NOMO-1 (cell line): ENCODE measurements around the gene NPHP4.

Source experiments
- DNase-seq, 2 experiments: peaks; one replicate each; lab custom pipeline; 2025; ENCODE audit not compliant: unreplicated experiment in 2 of 2; lab: John Stamatoyannopoulos, UW

Gene NPHP4

DNA sequence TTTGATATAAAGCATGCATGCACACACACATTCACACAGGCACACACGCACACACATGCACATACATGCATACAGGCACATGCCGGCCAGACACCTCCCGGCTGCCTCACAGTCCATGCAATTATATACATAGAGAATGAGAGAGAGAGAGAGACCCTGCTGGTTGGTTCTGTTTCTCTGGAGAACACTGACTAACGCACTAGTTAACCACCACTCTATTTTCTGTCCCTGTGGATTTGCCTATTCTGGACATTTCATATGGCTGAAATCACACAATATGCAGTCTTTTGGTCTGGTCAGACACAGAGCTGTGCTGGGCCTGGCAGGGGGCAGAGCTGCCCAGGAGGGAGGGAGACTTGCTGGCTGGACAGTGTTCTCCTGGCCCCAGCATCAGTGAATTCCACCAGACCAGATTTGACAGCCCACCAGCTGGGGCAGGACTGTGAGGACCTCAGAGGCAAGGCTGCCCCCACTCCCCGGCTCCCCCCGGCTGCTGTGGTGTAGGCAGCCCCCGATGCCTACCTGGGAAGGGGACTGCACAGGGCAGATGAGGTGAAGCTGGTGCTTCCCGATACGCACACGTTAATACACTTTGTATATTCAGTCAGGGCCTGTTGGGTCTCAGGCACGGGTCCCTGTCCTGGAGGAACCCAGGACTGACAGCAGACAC lies 152.2 kb downstream of the NPHP4 start:
- no peak for DNase-seq

DNA sequence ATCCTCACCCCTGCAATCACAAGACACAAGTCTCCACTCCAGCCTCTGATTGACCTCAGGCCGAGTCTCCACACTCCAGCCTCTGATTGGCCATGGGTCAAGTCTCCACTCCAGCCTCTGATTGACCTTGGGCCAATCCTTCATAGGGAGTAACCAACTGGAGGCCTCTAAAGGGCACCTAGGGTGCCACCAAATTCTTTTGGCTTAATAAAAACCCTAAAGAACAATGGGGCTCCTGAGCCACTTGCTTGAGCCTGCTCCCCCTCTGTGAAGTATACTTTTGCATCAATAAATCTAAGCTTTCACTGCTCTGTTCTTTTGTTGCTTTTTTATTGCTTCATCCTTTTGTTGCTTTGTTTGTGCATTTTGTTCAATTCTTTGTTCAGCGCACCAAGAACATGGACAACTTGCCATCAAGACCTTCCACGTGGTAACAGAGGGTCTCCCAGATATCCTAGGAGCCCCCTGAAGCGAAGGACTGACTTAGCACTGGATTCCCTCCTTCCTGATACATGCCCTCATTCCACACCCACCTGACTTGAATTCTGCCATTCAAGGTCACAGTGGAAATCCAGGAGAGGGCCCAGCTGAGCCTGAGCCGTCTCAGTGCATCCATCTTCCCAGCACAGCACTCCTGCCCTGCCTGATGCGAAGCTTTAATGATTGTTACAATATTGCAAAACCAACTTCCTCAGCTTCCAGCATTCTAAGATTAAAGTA lies 152.9 kb downstream of the NPHP4 start:
- no peak for DNase-seq

DNA sequence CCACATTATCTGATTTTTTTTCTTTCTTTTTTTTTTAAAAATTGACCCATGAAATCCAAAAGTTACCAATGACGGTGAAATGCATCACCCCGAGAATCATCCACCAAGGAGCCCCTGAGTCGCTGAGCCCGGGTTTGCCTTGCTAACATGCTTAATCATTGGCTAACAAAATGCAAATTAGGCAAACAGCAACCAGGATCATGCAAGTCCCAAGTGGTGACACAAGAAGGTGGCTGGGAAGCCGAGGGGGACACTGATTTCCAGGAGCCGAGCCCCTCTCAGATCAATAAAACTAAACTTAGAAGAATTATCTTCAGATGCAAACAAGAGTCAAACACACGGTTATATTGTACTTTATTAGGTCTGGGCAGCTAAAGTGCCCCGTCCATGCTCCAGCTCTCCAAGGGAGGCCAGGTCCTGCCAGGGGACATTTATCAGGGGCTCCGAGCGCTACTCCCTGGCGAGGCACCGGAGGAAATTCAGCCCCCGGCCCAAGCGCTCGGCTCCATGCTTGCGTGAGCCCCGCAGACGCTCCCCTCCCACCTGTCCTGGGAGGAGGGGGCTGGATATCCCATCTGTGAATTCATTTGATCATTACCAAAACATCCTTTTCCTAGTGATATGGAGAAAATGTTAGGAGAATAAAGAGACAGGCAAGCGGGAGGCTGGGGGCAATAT lies 154.1 kb downstream of the NPHP4 start:
- DNase-seq, result no peak

DNA sequence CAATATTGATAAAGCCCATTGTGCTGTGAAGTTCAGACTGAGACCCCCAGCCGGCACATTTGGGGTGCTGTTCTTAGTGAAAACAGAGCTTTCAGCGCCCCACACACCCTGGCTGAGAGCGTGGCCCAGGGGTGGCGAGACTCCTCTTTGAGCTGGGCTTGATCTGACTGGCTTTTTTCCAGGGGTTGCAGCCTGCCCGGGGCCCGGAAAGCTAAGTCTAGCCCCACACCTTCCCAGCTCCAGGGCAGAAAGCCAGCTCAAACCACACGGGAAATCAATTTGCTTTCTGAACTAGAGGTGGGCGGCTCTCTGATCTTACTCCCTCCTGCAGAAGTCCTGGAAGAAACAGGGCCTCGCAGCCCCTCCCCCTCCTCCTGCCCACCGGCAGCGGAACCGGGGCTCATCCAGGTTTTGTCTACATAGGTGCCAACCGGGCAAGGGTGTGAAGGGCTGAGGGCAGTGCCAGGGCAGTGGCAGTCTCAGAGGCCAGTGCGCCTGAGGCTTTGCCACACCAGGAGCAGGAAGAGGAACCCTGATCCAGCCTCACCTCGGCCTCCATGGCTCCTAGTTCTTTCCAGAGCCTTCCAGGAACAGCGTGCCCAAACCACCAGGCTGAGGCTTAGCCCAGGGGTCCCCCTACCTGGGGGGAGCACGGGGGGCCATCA lies 155.3 kb downstream of the NPHP4 start:
- no peak for DNase-seq

DNA sequence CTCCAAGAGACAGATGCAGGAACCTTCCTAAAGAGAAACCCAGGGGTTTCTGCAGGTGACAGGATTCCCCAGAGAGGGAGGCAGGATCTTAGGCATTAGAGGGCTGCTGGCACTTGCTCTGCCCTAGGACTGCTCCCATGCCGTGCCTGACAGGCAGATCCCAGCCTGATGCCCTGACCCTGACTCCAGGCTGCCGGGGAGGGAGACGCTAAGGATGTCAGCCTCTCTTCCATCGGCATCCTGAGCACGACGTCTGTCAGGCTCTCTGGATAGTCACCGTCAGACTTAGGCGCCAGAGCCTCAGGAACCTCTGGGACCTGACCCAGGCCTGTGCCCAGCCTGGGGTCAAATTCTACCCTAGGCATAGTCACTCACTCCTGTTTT lies 157.1 kb downstream of the NPHP4 start:
- no peak for DNase-seq

DNA sequence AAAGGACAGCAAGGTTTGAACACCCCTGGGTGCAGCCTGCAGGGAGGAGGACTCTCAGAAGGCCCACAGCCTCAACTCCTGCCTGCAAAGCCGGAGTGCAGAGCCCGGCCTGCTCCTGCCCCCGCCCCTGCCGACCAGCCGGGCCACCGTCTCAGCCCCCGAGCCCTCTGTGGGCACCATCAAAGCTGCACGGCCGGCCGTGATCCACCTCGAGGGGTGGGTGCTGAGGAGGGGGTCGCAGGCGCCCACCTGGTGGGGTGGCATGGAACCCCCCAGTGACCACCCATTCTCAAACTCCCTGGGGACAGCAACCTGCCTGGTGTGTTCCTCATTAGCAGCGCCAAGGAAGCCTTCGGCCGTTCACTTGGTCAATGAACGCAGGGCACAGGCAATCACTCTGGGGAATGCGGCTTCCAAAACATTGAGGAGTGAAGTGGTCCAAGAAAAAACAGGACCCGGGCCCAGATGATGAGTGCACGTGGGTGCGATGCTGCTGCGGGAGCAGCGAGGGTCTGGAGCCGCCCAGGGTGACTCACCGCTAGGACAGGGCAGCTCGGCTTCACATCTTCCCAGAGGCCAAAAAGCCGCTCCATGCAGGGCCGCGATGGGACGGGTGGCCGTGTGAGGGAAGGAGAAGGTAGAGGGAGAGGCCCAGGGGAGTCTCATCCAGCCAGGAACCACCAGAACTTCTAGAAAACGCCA lies 157.6 kb downstream of the NPHP4 start:
- no peak for DNase-seq

DNA sequence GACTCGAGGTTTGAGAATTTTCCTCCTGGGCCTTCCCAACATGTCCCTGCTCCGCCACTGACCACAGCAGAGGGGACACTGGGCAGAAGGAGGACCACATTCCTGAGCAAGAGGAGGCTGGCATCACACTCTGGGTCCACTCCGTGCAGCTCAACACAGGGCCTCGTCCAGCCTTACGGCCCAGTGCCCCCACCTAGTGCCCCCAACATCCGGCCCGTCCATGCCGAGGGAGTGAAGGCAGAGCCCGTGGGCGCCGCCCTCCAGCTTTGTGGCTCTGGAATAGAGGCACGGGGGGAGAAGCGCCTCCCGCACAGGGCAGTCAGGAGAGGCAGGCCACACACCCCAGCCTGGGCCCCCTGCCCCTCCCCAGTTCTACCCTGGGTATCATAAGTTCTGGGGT lies 158.3 kb downstream of the NPHP4 start:
- DNase-seq, result no peak

DNA sequence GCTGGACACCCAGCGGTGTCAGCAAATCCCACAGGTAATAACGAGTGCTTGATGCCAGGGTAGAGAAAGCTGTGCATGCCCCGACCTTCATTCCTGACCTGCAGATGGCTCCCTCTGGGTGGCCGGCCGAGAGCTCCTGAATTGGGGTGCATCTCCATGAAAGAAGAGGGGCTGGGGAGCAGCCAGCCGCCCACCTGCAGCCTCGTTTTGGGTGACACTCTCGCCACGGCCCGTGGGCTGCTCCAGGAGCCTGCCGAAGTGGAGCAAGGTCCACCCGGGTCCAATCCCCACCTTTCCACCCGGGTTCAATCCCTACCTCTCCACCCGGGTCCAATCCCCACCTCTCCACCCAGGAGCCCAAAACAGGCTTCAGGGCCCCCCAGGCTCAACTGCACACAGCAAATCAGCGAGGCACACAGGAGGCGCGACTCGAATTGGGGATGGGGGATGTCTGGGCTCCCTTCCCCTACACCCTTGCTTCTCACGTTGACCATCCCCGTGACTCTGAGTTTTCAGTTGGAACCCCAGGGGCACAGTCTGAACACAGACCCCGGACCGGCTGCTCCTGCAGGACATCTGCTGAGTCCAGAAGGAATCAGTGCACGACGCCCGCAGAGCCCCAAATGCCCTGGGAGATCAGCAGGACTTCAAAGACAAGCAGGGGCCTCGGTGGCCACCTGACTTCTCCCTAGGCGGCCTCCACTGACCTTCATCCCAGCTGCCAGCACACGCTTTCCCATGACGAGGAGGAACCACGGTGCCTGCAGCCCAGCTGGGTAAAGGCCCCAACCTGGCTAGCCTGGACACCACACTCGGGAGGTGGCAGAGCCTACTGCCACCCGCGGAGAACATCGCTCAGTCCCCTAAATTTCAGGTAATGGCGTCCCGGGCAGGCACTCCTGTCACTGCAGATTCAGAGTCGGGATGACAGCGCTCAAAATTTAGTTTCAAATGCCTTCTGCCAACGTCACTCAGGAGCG lies 159.0 kb downstream of the NPHP4 start:
- no peak for DNase-seq

DNA sequence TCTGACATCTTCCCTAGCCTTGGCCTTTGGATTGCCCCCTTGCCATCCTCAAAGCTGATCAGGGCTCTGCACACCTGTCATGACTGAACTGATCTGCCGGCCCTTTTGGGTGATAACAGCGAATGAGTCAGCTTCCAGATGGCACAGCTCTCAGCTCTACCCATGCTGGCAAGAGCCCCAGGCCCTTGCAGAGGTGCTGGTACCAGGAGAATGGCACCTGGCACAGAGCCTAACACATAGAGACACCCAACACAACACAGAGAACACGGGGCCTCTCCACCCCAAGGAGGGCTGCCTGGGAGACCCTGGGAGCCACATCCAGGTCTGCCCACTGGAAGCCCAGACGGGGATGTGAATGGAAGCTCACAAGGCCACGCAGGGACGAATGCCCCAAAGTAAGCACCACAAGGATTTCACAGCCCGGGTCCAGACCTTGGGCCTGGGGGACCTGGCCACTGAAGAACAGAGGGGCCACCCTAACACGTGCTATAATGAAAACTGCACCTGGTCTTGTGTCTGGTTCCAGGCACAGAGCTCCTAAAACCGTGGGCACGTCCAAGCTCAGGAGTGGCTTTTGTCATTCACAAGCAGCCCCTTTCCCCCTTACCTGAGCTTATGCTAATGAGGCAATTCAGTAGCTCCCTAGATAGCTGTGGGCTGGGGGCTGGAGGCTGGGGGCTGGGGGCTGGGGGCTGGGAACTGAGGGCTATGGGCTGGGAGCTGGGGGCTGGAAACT lies 160.5 kb downstream of the NPHP4 start:
- no peak for DNase-seq

DNA sequence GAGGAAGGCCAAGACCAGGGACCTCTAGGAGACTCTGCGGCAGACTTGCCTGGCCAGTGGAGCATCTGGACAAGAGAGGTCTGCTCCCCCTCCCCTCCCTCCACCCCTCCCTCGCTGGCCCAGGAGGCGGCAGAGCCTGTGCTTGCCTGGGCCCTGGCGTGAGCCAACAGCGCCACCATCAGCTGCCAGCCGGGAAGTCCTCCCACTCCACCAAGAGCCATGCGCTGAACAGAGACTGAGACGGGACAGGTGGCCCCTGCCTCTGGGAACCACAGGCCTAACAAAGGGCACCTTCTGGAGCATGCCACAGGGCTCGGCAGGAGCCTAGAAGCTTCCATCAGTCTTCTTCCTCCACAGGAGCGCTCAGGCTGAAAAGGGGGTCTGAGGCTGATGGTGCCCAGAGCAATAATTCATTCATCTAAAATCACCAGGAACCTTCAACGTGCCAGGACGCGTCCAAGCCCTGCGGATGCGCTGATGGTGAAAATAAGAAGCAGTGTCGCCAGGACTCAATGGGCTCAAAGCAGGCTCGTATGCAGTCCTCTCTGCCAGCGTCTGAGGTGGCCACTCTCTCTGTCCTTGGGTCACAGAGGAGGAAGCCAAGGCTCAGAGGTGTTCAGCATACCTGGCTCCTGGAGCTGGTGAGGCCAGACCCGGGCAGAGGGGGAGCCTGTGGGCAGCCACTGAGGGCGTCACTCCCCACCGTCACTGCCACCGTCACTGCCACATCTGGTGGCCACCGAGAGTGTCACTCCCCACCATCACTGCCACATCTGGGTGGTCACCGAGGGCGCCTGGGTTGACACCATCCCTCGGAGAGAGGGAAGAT lies 161.2 kb downstream of the NPHP4 start:
- DNase-seq, result no peak

DNA sequence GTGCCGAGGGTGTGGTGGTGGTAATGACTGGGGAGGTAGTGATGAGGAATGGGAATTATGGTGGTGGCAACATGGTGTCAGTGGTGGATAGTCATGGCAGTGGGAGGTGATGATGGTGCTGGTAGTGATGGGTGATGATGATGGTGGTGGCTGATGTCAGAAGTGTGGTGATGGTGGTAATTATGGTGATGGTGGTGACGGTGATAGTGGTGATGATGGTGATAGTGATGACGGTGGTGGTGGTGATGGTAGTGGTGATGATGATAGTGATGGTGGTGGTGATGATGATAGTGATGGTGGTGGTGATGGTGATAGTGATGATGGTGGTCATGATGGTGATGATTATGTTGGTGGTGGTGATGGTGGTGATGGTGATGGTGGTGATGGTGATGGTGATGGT lies 162.8 kb downstream of the NPHP4 start:
- no peak for DNase-seq

DNA sequence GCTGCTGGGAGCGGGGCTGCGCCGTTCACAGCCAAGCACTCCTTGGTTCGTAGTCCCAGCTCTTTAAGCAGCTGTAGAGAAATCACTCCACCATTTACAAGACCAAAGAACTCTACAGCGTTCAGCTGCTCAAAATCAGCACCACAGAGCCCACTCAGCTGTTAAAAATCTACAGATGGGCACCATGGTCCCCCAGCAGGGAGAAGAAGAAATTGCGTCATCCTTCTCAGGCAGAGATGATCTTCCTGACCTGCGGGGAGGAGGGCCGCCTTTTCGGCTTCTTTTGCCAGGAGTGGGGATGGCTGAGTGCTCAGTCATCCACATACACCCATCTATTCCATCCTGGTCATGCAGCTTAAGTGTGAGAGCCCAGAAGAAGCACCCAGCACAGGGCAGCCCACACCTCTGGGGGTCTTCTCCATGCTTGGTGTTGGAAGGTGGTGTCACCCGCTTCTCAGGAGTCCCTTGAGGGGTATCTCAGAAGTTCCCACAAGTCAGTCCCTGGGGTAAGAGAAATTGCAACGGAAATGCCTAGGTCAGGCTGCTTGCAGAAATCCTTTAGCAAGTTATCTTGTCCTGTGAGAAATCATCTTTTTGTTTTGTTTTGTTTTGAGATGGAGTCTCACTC lies 163.8 kb downstream of the NPHP4 start:
- DNase-seq, result no peak

DNA sequence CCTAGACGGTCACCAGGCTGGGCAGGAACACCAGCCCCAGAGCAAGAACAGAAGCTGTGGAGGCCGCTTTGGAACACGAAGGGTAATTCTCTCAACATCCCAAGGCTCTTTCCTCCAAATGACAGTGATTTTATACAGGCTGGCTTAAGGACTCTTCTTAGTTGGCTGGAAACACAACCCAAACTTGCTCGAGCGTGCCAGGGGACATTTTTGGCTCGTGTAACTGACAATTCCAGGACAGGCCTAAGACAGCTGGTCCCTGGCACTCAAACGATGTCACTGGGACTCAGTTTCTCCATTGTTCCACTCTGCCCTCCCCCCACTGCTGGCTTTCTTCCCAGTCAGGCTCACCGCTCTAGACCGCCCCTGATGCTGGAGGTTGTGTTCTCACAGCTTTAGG lies 164.7 kb downstream of the NPHP4 start:
- DNase-seq, result no peak

DNA sequence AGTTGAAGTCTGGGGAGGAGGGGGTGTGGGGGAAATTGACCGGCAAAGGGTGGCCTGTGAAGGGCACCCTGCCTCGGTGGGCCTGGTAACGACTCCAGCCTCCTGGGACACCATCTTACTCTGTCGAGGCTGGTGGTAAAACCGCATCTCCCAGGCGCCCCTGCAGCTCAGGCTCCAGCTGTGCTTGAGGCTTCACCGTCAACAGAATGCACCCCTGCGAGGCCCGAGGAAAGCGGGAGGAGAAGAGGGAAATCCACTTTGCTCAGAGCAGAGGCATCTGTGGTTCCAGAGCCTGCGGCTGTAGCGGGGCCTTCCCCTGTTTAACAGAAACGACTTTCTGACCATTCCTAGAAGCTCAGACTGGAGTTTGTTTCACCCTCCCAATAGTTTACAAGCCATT lies 165.6 kb downstream of the NPHP4 start:
- DNase-seq, result no peak

DNA sequence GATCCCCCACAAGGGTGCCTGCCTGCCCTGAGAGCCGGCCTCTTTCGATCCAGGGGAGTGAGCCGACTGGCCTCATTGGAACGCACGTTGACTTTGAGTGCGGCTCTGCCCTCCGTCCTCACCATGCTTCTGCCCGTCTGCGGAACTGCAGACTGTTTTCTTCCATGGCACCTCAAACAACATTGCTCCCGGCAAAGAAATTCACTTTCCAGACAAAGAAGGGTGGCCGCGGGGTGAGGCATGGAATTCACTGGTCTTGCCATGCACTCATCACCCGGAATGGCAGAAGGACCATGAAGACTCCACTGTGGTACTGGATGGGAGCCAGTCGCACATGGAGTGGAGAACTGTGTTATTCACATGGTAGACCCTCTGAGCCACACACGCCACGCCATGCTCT lies 169.5 kb downstream of the NPHP4 start:
- no peak for DNase-seq

DNA sequence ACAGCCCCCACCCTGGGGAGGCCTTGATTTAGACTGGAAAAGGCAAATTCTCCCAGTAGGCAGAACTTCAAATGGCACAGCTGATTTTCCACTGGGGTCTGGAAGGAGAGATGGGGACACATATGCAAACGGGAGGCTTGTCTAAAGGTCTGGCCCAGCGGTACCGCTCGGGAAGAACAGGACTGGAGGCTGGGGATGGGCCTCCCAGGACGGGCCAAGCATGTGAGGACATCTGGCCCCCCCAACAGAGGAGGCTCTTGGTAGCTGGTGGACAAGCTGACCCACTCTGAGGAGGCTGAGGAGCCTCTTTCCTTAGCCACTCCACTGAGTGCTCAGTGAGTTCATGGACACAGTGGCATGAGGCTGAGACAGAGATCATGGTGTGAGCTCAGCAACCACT lies 170.0 kb downstream of the NPHP4 start:
- no peak for DNase-seq

DNA sequence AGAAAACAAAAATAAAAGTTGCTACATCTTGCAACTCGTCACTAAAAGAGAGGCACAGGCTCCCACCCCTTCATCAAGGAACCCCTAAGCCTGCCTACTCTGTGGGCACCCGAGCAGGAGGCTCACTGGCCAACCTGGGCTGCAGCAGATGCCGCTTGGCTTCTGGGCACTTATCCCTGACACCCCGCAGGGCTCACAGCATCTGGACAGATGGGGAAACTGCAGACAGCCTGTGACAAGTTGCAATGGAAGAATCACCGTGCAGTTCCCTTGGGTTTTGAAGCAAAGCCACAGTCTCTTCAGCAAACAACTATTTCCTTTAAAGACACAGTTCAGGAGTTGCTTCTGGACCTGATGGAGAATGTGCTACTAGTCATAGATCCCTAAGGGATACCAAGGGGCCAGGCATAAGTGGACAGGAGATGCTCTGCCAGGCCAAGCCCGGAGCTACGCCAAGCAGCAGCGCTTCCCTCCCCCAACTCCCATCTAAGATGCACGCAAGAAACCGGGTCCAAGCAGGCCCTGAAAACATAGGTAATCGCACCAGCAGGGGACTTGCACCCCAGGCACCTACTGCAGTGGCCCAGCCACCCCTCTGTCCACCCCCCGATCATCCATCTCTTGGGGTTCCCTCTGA lies 170.6 kb downstream of the NPHP4 start:
- no peak for DNase-seq
